ENCODE measurements around the gene AKR1B15.

Gene AKR1B15

DNA sequence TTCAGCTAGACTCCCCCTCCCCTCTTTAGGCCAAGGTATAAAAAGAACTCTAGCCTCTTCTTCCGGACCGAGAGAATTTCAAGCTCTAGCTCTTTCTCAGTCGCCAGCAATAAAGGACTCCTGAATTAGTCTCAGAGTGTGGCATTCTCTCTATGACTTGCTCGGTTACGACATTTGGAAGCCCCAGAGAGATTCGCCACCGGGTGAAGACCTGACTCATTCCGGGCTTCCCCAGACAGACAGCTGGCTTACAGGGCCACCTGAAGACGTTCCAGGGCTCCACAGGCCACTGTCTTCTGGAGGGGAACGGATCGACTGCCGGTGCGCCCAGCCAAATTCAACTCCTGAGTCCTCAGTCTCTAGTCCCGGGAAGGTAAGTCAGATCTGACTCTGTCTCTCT is at the start of gene AKR1B15:
AKR1B15 (plus strand) TSS at position 234 of the 400 bp plus-strand sequence. CDS start 15,510 bp downstream, outside the sequence.
- TF ChIP-seq, protein P1, sequence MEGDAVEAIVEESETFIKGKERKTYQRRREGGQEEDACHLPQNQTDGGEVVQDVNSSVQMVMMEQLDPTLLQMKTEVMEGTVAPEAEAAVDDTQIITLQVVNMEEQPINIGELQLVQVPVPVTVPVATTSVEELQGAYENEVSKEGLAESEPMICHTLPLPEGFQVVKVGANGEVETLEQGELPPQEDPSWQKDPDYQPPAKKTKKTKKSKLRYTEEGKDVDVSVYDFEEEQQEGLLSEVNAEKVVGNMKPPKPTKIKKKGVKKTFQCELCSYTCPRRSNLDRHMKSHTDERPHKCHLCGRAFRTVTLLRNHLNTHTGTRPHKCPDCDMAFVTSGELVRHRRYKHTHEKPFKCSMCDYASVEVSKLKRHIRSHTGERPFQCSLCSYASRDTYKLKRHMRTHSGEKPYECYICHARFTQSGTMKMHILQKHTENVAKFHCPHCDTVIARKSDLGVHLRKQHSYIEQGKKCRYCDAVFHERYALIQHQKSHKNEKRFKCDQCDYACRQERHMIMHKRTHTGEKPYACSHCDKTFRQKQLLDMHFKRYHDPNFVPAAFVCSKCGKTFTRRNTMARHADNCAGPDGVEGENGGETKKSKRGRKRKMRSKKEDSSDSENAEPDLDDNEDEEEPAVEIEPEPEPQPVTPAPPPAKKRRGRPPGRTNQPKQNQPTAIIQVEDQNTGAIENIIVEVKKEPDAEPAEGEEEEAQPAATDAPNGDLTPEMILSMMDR (IDR thresholded peaks at IDR 0.05; ENCODE audit: low read depth, low read length, missing control alignments): no peak
- H3K4me3 ChIP-seq (ENCODE audit: low read depth, low read length): no peak within 1 kb of the TSS
- H3K27ac ChIP-seq: no peak within 1 kb of the TSS
- DNase-seq: no peak
- H3K36me3 ChIP-seq (replicated peaks): no peaks in the 10 kb centered on the region
- in situ Hi-C loops (cut with HindIII; ENCODE audit: low pct_ligation_motif_present, low sequenced_read_pairs): no loop called here
- no peaks in the 10 kb centered on the region for H3K27me3 ChIP-seq (replicated peaks)

DNA sequence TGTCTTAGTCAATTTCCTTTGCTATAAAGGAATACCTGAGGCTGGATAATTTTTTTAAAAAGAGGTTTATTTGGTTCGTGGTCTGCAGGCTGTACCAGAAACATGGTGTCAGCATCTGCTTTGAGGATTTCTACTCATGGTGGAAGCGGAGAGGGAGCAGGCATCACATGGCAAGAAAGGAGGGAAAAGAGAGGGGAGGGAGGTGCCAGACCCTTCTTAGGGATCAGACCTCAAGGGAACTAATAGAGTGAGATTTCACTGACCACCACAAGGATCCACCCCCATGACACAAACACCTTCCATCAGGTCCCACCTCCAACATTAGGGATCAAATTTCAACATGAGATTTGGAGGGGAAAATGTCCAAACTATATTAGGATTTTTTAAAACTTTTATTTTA is 48.5 kb upstream of the AKR1B15 start:
- Histone ChIP-seq H3K27me3 (replicated peaks) (no peaks in the 10 kb centered on the region), H3K4me3 (ENCODE audit: low read depth, low read length) (no peak overlapping the region), H3K27ac (no peak overlapping the region), H3K36me3 (replicated peaks) (no peaks in the 10 kb centered on the region)
- TF ChIP-seq, protein P1 (IDR thresholded peaks at IDR 0.05; ENCODE audit: low read depth, low read length, missing control alignments): no peak
- no peak for DNase-seq
- in situ Hi-C loops (cut with HindIII; ENCODE audit: low pct_ligation_motif_present, low sequenced_read_pairs): no loop called here

DNA sequence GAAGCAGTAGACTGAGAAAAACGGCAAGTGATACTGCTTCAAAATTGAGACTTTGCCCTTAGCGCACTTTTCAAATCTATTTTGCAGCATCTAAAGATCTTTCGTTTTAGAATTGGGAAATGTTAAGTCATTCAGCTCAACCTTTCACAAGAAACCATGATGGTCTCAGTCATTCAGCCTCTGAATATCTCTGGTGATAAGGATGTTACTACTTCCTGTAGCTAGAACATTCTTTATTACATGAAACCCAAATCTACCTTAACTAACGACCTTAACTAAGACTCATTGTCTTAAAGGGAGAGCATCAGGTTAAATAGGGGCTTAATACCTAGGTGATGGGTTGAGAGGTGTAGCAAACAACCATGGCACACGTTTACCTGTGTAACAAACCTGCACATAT is 47.9 kb upstream of the AKR1B15 start:
- Histone ChIP-seq H3K27me3 (replicated peaks) (no peaks in the 10 kb centered on the region), H3K36me3 (replicated peaks) (no peaks in the 10 kb centered on the region), H3K4me3 (ENCODE audit: low read depth, low read length) (no peak overlapping the region), H3K27ac (no peak overlapping the region)
- TF ChIP-seq, protein P1 (IDR thresholded peaks at IDR 0.05; ENCODE audit: low read depth, low read length, missing control alignments): no peak
- no peak for DNase-seq
- in situ Hi-C loops (cut with HindIII; ENCODE audit: low pct_ligation_motif_present, low sequenced_read_pairs): no loop called here

DNA sequence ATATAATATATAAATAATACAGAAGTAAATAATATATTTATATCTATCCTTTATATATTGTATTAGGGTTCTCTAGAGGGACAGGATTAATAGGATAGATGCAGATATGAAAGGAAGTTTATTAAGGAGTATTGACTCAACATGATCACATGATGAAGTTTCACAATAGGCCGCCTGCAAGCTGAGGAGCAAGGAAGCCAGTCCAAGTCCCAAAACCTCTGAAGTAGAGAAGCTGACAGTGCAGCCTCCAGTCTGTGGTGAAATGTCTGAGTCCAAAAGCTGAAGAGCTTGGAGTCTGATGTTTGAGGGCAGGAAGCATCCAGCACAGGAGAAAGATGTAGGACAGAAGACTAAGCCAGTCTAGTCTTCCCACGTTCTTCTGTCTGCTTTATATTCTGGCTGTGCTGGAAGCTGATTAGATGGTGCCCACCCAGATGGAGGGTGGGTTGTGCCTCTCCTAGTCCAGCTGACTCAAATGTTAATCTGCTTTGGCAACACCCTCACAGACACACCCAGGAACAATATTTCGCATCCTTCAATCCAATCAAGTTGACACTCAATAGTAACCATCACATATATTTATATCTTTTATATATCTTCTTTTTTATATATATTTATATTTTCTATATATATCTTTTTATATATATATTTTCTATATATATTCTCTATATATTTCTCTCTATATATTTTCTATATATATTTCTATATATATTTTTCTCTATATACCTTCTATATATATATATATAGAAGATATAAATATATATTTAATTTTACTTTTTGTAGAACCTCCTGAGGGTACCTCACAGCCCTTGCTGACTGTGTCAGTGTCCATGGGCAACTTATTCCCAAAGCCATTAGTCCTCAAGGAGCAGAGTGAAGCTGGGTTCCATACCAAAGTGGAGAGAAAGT is 46.2 kb upstream of the AKR1B15 start:
- no peaks in the 10 kb centered on the region for H3K36me3 ChIP-seq (replicated peaks)
- DNase-seq: peak; percentile 30
- in situ Hi-C loops (cut with HindIII; ENCODE audit: low pct_ligation_motif_present, low sequenced_read_pairs): no loop called here
- TF ChIP-seq, protein P1 (IDR thresholded peaks at IDR 0.05; ENCODE audit: low read depth, low read length, missing control alignments): no peak
- H3K4me3 ChIP-seq (ENCODE audit: low read depth, low read length): no peak overlapping the region
- H3K27me3 ChIP-seq (replicated peaks): no peaks in the 10 kb centered on the region
- no peak overlapping the region for H3K27ac ChIP-seq

DNA sequence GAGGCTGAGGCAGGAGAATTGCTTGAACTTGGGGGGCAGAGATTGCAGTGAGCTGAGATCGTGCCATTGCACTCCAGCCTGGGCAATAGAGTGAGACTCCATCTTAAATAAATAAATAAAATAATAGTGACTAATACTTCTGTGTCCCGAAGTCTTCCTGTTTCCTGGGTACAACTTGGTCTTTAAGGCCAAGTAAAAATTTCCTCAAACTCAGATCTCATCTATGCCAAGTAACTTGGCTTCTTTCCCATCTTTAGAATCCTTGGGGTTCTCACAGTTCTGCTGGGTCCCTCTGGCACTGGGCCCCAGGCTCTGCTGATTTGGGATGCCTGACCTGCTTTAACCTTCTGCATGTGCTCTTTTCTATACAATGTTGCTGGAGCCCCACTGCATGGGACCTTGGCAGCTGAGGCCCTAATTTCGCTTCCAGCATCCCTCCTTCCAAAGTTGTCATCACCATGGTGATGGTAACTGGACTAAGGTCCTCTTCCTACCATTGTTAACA is 44.2 kb upstream of the AKR1B15 start:
- H3K27me3 ChIP-seq (replicated peaks): no peaks in the 10 kb centered on the region
- TF ChIP-seq, protein P1 (IDR thresholded peaks at IDR 0.05; ENCODE audit: low read depth, low read length, missing control alignments): no peak
- H3K4me3 ChIP-seq (ENCODE audit: low read depth, low read length): no peak overlapping the region
- DNase-seq: no peak
- no peak overlapping the region for H3K27ac ChIP-seq
- no peaks in the 10 kb centered on the region for H3K36me3 ChIP-seq (replicated peaks)
- in situ Hi-C loops (cut with HindIII; ENCODE audit: low pct_ligation_motif_present, low sequenced_read_pairs): no loop called here
